Adrenal gland (tissue), 5 donors: Measurements from ENCODE around the gene KRTAP4-5.

Source experiments
- CTCF ChIP-seq, 6 experiments: fragments of 450-650 bp in 4 of 6; fragments of 200-600 bp in 2 of 6; sonication (generic) in 1 of 6; IDR thresholded peaks; 1 replicate in 5 of 6; 2 replicates in 1 of 6; pipeline versions ENCODE4 v1.5.1 to v1.8.0; 2016 to 2021; ENCODE audit warnings: antibody characterized with exemption in 6 of 6, mild to moderate bottlenecking in 2 of 6, moderate library complexity in 1 of 6
- POLR2A ChIP-seq, 2 donors: fragments of 450-650 bp; IDR thresholded peaks; one replicate each; pipeline ENCODE4 v1.6.1; 2017; ENCODE audit warnings: antibody characterized with exemption in 2 of 2, mild to moderate bottlenecking in 2 of 2, moderate library complexity in 1 of 2
- donor health status: DM: no; HTN: no; CAD: no.

GRCh38 chr17:41196068-41196467, 46.4 kb upstream of the KRTAP4-5 start:
- TF ChIP-seq CTCF (IDR thresholded peaks at IDR 0.05) (no peak), POLR2A (IDR thresholded peaks at IDR 0.05) (no peak)
